Hepatocyte (in vitro differentiated cells): Measurements from ENCODE around the gene RIC8B.

Source experiments
- EZH2 ChIP-seq: fragments of 200-600 bp; sonication (generic); IDR thresholded peaks from 2 replicates; pipeline ENCODE4 v1.6.1; 2016; ENCODE audit warnings: antibody characterized with exemption, mild to moderate bottlenecking, borderline replicate concordance
- EZH2phosphoT487 ChIP-seq: fragments of 200-600 bp; sonication (generic); IDR thresholded peaks from one replicate; pipeline ENCODE4 v1.6.1; 2018; ENCODE audit warnings: antibody characterized with exemption, mild to moderate bottlenecking, low read depth, moderate library complexity; ENCODE audit not compliant: unreplicated experiment, severe bottlenecking
- TF ChIP-seq, protein P1 (sequence below): fragments of 200-600 bp; sonication (generic); IDR thresholded peaks from 2 replicates; pipeline ENCODE4 v1.5.1; 2016; ENCODE audit warnings: antibody characterized with exemption, mild to moderate bottlenecking; ENCODE audit not compliant: poor library complexity

DNA sequence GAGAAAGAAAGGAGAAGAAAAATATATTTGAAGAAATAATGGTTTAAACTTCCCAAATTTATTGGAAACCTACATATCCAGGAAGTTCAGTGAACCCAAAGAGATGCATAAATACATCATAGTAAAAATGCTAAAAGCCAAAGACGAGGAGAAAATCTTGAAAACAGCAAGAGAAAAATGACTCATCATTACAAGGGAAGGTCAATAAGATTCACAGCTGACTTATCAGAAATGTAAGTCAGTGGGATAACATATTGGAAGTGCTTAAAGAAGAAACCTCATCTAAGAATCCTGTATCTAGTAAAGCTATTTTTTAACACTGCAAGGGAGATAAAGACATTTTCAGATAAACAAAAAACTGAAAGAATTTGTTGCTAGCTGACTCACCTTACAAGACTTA is 19.9 kb downstream of the RIC8B start:
- TF ChIP-seq, protein P1, sequence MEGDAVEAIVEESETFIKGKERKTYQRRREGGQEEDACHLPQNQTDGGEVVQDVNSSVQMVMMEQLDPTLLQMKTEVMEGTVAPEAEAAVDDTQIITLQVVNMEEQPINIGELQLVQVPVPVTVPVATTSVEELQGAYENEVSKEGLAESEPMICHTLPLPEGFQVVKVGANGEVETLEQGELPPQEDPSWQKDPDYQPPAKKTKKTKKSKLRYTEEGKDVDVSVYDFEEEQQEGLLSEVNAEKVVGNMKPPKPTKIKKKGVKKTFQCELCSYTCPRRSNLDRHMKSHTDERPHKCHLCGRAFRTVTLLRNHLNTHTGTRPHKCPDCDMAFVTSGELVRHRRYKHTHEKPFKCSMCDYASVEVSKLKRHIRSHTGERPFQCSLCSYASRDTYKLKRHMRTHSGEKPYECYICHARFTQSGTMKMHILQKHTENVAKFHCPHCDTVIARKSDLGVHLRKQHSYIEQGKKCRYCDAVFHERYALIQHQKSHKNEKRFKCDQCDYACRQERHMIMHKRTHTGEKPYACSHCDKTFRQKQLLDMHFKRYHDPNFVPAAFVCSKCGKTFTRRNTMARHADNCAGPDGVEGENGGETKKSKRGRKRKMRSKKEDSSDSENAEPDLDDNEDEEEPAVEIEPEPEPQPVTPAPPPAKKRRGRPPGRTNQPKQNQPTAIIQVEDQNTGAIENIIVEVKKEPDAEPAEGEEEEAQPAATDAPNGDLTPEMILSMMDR = no peak
- TF ChIP-seq EZH2 (no peak), EZH2phosphoT487 (no peak)
